Measurements from ENCODE around the gene ASTN1.

The ASTN1 gene

DNA sequence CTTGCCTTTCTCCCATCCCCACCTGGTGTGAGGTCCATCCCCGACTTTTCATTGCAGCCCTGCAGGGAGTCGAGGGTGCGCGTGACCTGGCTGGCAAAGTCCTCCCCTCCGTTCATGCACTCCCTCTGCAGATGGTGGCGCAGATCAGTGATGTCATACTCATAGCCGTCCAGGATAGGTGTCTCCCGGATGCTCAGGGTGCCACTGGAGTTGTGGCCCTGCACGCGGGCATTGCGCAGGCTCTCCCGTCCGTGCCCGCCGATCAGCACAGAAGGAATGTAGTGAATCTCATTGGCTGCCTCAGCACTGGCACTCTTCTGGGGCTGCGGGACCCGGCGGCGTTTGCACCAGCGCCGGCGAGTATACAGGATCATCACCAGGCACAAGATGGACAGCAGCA is 132.1 kb downstream of the ASTN1 start:
- TF ChIP-seq SPI1 (IDR thresholded peaks at IDR 0.05; ENCODE audit: low read depth, low read length): no peak
- TF ChIP-seq PAX5 (IDR thresholded peaks at IDR 0.05; ENCODE audit: insufficient read depth, low read length, severe bottlenecking): no peak
- TF ChIP-seq POLR2A (IDR thresholded peaks at IDR 0.05; ENCODE audit: low read depth, low read length): no peak
- TF ChIP-seq POU2F2 (IDR thresholded peaks at IDR 0.05; ENCODE audit: low read depth, low read length): no peak
- TF ChIP-seq POLR2AphosphoS5 (IDR thresholded peaks at IDR 0.05; ENCODE audit: low read depth, low read length): no peak
- TF ChIP-seq TAF1 (IDR thresholded peaks at IDR 0.05; ENCODE audit: low read depth, low read length): no peak
- FAIRE-seq: no peak
- no peak for DNase-seq (ENCODE audit: insufficient read length, low spot score)

DNA sequence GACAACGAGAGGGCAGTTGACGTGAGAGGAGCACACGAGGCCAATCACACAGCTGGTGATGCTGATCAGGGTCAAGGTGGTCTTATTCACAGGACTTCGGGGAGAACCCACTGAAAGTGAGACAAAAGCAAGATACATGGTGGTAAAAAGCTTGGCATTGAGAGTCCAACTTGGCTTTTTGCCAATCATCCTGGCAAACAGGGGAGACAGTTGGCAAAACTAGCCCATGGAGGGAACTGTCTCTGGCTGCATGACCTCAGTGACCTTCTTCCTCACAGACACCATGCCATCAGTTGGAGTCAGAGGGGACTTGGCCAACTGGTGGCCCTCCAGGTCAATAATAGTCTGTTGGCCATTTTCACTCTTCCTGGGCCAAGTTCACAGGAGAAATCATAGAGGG is 139.9 kb downstream of the ASTN1 start:
- FAIRE-seq: no peak
- TF ChIP-seq SPI1 (IDR thresholded peaks at IDR 0.05; ENCODE audit: low read depth, low read length) (no peak), POU2F2 (IDR thresholded peaks at IDR 0.05; ENCODE audit: low read depth, low read length) (no peak), PAX5 (IDR thresholded peaks at IDR 0.05; ENCODE audit: insufficient read depth, low read length, severe bottlenecking) (no peak), TAF1 (IDR thresholded peaks at IDR 0.05; ENCODE audit: low read depth, low read length) (no peak), POLR2AphosphoS5 (IDR thresholded peaks at IDR 0.05; ENCODE audit: low read depth, low read length) (no peak), POLR2A (IDR thresholded peaks at IDR 0.05; ENCODE audit: low read depth, low read length) (no peak)
- DNase-seq (ENCODE audit: insufficient read length, low spot score): no peak

DNA sequence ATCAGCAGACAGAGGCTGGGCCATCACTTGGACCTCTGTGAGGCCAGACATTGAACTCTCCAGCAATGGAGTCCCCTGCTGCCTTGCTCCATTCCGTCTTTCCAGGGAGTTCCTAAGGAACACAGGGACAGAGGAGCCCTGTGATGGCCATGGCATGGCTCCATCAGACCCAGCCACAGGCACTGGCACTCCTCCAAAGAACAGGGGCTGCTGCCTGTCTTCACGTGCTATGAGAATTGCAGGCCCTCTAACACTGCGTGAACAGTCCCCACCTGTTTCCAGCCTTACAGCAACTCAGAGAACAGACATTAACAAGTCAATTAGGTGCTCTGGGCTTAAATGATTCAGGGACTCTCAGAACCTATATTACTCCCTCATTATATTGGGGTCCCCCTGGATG is 140.8 kb downstream of the ASTN1 start:
- DNase-seq (ENCODE audit: insufficient read length, low spot score) (no peak), FAIRE-seq (no peak)
- TF ChIP-seq POU2F2 (IDR thresholded peaks at IDR 0.05; ENCODE audit: low read depth, low read length) (no peak), PAX5 (IDR thresholded peaks at IDR 0.05; ENCODE audit: insufficient read depth, low read length, severe bottlenecking) (no peak), TAF1 (IDR thresholded peaks at IDR 0.05; ENCODE audit: low read depth, low read length) (no peak), POLR2AphosphoS5 (IDR thresholded peaks at IDR 0.05; ENCODE audit: low read depth, low read length) (no peak), POLR2A (IDR thresholded peaks at IDR 0.05; ENCODE audit: low read depth, low read length) (no peak), SPI1 (IDR thresholded peaks at IDR 0.05; ENCODE audit: low read depth, low read length) (no peak)

DNA sequence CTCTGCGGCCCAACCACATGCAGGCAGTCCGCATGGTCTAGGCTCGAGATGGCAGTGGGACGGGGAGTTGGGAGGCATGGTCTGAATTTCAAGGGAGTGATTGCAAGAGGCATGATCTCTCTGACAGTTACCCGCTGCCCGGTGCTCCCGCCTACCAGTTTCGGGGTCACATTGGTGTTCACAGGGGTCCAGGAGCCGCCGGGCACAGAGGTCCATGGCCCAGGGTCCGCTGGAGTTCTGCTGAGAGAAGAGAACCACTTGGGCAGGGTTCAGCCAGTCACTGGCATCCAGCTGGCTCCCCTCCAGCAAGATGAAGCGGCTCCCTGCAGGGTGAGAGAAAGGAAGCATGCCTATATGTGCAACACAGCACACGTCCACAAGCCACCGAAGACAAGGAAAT is 141.3 kb downstream of the ASTN1 start:
- FAIRE-seq: no peak
- DNase-seq (ENCODE audit: insufficient read length, low spot score): no peak
- TF ChIP-seq PAX5 (IDR thresholded peaks at IDR 0.05; ENCODE audit: insufficient read depth, low read length, severe bottlenecking): no peak
- TF ChIP-seq POLR2AphosphoS5 (IDR thresholded peaks at IDR 0.05; ENCODE audit: low read depth, low read length): no peak
- no peak for TF ChIP-seq POU2F2 (IDR thresholded peaks at IDR 0.05; ENCODE audit: low read depth, low read length)
- no peak for TF ChIP-seq POLR2A (IDR thresholded peaks at IDR 0.05; ENCODE audit: low read depth, low read length)

GRCh38 chr1:177021687-177022086 is 142.8 kb downstream of the ASTN1 start:
- DNase-seq (ENCODE audit: insufficient read length, low spot score): no peak

DNA sequence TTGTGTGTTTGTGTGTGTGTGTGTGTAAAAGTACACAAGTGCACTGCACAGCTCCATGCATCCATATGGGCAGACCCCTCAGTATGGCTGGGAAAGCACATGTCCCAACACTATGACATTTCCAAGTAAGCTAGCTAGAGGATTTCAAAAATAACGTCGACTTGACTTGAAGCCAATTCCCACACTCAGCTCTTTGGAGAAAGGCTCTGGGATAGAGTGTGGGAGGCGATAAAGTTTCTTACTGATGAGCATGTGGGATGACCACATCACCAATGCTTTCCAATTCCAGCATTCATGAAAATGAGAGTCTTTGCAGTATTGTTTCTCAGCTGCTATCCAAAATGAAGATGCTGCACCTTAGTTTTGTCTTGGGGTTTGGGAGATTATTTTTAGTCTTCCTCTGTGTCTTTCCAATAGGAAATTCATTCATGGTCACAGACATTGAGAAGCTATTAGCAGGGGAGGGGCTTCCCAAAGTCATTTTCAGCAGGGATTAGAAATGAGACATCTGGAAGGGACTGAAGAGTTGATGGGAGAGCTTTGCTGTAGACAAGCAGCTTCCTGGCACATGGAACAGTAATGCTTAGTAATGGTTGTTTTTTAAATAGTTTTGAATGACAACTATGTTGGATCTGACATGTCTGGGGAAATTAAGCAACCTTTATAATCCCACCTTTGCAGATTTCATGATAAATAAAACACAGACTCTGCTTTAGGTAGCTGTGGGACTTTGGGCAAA is 143.5 kb downstream of the ASTN1 start:
- DNase-seq (ENCODE audit: insufficient read length, low spot score) (no peak), FAIRE-seq (no peak)
- TF ChIP-seq TAF1 (IDR thresholded peaks at IDR 0.05; ENCODE audit: low read depth, low read length) (no peak), POLR2AphosphoS5 (IDR thresholded peaks at IDR 0.05; ENCODE audit: low read depth, low read length) (no peak), SPI1 (IDR thresholded peaks at IDR 0.05; ENCODE audit: low read depth, low read length) (no peak), POLR2A (IDR thresholded peaks at IDR 0.05; ENCODE audit: low read depth, low read length) (no peak), POU2F2 (IDR thresholded peaks at IDR 0.05; ENCODE audit: low read depth, low read length) (no peak), PAX5 (IDR thresholded peaks at IDR 0.05; ENCODE audit: insufficient read depth, low read length, severe bottlenecking) (no peak)

More at GRCh38 chr1:177021687-177022086, 142.8 kb downstream of the ASTN1 start:
- no peak for FAIRE-seq
- TF ChIP-seq PAX5 (IDR thresholded peaks at IDR 0.05; ENCODE audit: insufficient read depth, low read length, severe bottlenecking) (no peak), SPI1 (IDR thresholded peaks at IDR 0.05; ENCODE audit: low read depth, low read length) (no peak), POLR2A (IDR thresholded peaks at IDR 0.05; ENCODE audit: low read depth, low read length) (no peak)

- FAIRE-seq: no peak
- DNase-seq (ENCODE audit: insufficient read length, low spot score): no peak
- TF ChIP-seq POU2F2 (IDR thresholded peaks at IDR 0.05; ENCODE audit: low read depth, low read length): no peak
- TF ChIP-seq POLR2AphosphoS5 (IDR thresholded peaks at IDR 0.05; ENCODE audit: low read depth, low read length): no peak
- TF ChIP-seq TAF1 (IDR thresholded peaks at IDR 0.05; ENCODE audit: low read depth, low read length): no peak
- no peak for TF ChIP-seq POLR2A (IDR thresholded peaks at IDR 0.05; ENCODE audit: low read depth, low read length)
- no peak for TF ChIP-seq PAX5 (IDR thresholded peaks at IDR 0.05; ENCODE audit: insufficient read depth, low read length, severe bottlenecking)
- no peak for TF ChIP-seq SPI1 (IDR thresholded peaks at IDR 0.05; ENCODE audit: low read depth, low read length)
Observed at GRCh38 chr1:177017287-177017852, 147.1 kb downstream of the ASTN1 start.

GRCh38 chr1:177014325-177014724 is 150.2 kb downstream of the ASTN1 start:
- TF ChIP-seq POU2F2 (IDR thresholded peaks at IDR 0.05; ENCODE audit: low read depth, low read length) (no peak), PAX5 (IDR thresholded peaks at IDR 0.05; ENCODE audit: insufficient read depth, low read length, severe bottlenecking) (no peak), SPI1 (IDR thresholded peaks at IDR 0.05; ENCODE audit: low read depth, low read length) (no peak), POLR2AphosphoS5 (IDR thresholded peaks at IDR 0.05; ENCODE audit: low read depth, low read length) (no peak), TAF1 (IDR thresholded peaks at IDR 0.05; ENCODE audit: low read depth, low read length) (no peak), POLR2A (IDR thresholded peaks at IDR 0.05; ENCODE audit: low read depth, low read length) (no peak)
- FAIRE-seq (no peak), DNase-seq (ENCODE audit: insufficient read length, low spot score) (no peak)

- DNase-seq (ENCODE audit: insufficient read length, low spot score) (no peak), FAIRE-seq (no peak)
- TF ChIP-seq POU2F2 (IDR thresholded peaks at IDR 0.05; ENCODE audit: low read depth, low read length): no peak
- TF ChIP-seq POLR2A (IDR thresholded peaks at IDR 0.05; ENCODE audit: low read depth, low read length): no peak
- TF ChIP-seq SPI1 (IDR thresholded peaks at IDR 0.05; ENCODE audit: low read depth, low read length): no peak
- TF ChIP-seq PAX5 (IDR thresholded peaks at IDR 0.05; ENCODE audit: insufficient read depth, low read length, severe bottlenecking): no peak
- TF ChIP-seq TAF1 (IDR thresholded peaks at IDR 0.05; ENCODE audit: low read depth, low read length): no peak
- no peak for TF ChIP-seq POLR2AphosphoS5 (IDR thresholded peaks at IDR 0.05; ENCODE audit: low read depth, low read length)
Observed at GRCh38 chr1:177012342-177012925, 152.1 kb downstream of the ASTN1 start.

Data from GM12891 (cell line).